HepG2 (cell line): ENCODE data around the gene MRPL20. TPM values are rescaled to one million over a fixed set of nuclear protein-coding genes. Genes with fewer than 3 reads are reported as not detected.
A peak's percentile ranks its signal among the peaks of the same experiment; 100 is the strongest.

ENCODE experiments used
- GLI4 ChIP-seq: sonication (generic); formaldehyde crosslinking; IDR thresholded peaks from 2 replicates; pipeline ENCODE4 v1.5.1; 2020; ENCODE audit warnings: missing genetic modification reagents, mild to moderate bottlenecking, moderate library complexity, borderline replicate concordance
- HNF4A ChIP-seq: sonication (generic); formaldehyde crosslinking; IDR thresholded peaks from 2 replicates; pipeline ENCODE4 v1.4.0; 2020; ENCODE audit warnings: missing genetic modification reagents
- HNRNPK ChIP-seq: fragments of 200-400 bp; formaldehyde crosslinking; IDR thresholded peaks from 2 replicates; pipeline ENCODE4 v1.6.1; 2018; ENCODE audit warnings: low read length, low read depth, moderate library complexity, mild to moderate bottlenecking; ENCODE audit not compliant: poor library complexity, severe bottlenecking
- KLF6 ChIP-seq: IDR thresholded peaks from 2 replicates; pipeline ENCODE4 v1.8.0; 2016; ENCODE audit warnings: missing biosample characterization, missing genetic modification reagents
- NPAS2 ChIP-seq: sonication (generic); formaldehyde crosslinking; IDR thresholded peaks from 2 replicates; pipeline ENCODE4 v1.8.0; 2022; ENCODE audit warnings: mild to moderate bottlenecking, missing genetic modification reagents, borderline replicate concordance
- NR1H2 ChIP-seq: sonication (generic); formaldehyde crosslinking; IDR thresholded peaks from 2 replicates; pipeline ENCODE4 v1.8.1; 2022; ENCODE audit warnings: low read depth, missing genetic modification reagents, borderline replicate concordance
- SP2 ChIP-seq: sonication (generic); formaldehyde crosslinking; IDR thresholded peaks from 2 replicates; pipeline ENCODE4 v1.5.1; 2020; ENCODE audit warnings: mild to moderate bottlenecking, missing genetic modification reagents
- TBP ChIP-seq: sonication (generic); formaldehyde crosslinking; IDR thresholded peaks from 2 replicates; pipeline ENCODE4 v1.5.0; 2020; ENCODE audit warnings: missing genetic modification reagents
- TBX3 ChIP-seq: fragments of 450-650 bp; IDR thresholded peaks from 2 replicates; pipeline ENCODE4 v1.6.1; 2017; ENCODE audit warnings: antibody characterized with exemption, mild to moderate bottlenecking, inconsistent platforms, borderline replicate concordance
- ZBTB21 ChIP-seq: sonication (generic); formaldehyde crosslinking; IDR thresholded peaks from 2 replicates; pipeline ENCODE4 v1.4.0; 2020; ENCODE audit warnings: missing genetic modification reagents
- ZIK1 ChIP-seq: sonication (generic); formaldehyde crosslinking; IDR thresholded peaks from 2 replicates; pipeline ENCODE4 v1.5.0; 2020; ENCODE audit warnings: mild to moderate bottlenecking, low read depth, missing genetic modification reagents, borderline replicate concordance
- ZMYM2 ChIP-seq: sonication (generic); formaldehyde crosslinking; IDR thresholded peaks from 2 replicates; pipeline ENCODE4 v1.8.0; 2022; ENCODE audit warnings: mild to moderate bottlenecking, missing genetic modification reagents
- ZNF143 ChIP-seq: sonication (generic); formaldehyde crosslinking; IDR thresholded peaks from 2 replicates; pipeline ENCODE4 v1.4.0; 2020; ENCODE audit warnings: missing genetic modification reagents
- ZNF160 ChIP-seq: sonication (generic); formaldehyde crosslinking; IDR thresholded peaks from 2 replicates; pipeline ENCODE4 v1.8.0; 2022; ENCODE audit warnings: mild to moderate bottlenecking, inconsistent platforms, missing genetic modification reagents
- ZNF451 ChIP-seq: sonication (generic); formaldehyde crosslinking; IDR thresholded peaks from 2 replicates; pipeline ENCODE4 v1.5.0; 2020; ENCODE audit warnings: mild to moderate bottlenecking, missing genetic modification reagents
- ZNF556 ChIP-seq: sonication (generic); formaldehyde crosslinking; IDR thresholded peaks from 2 replicates; pipeline ENCODE4 v1.4.0; 2020; ENCODE audit warnings: mild to moderate bottlenecking, missing genetic modification reagents, borderline replicate concordance
- ZNF614 ChIP-seq: IDR thresholded peaks from 2 replicates; pipeline ENCODE4 v1.6.1; 2018; ENCODE audit warnings: missing biosample characterization, missing genetic modification reagents, inconsistent platforms, borderline replicate concordance
- ZNF703 ChIP-seq: sonication (generic); formaldehyde crosslinking; IDR thresholded peaks from 2 replicates; pipeline ENCODE4 v1.5.1; 2020; ENCODE audit warnings: missing genetic modification reagents, mild to moderate bottlenecking, moderate library complexity, borderline replicate concordance
- ZNF777 ChIP-seq: sonication (generic); formaldehyde crosslinking; IDR thresholded peaks from 2 replicates; pipeline ENCODE4 v1.4.0; 2020; ENCODE audit warnings: missing genetic modification reagents
- polyA plus RNA-seq, 8 experiments: library from polyadenylated mRNA; depleted of rRNA in 3 of 8; stranded (reverse) in 7 of 8; unstranded in 1 of 8; fragments of >200 nt; fragmentation: Illumina TruSeq in 4 of 8; extraction: Trizol in 4 of 8; gene quantifications; 2 replicates each; pipeline versions ENCODE4 v1.2.1 to v1.2.3, GENCODE V29; 2011 to 2016; ENCODE audit warnings: low read depth in 4 of 8, missing spikeins in 1 of 8, mixed read lengths in 1 of 8; ENCODE audit not compliant: insufficient read depth in 1 of 8
- total RNA-seq, 5 experiments: library from RNA; depleted of rRNA; stranded (reverse); fragments of >200 nt; fragmentation: Illumina TruSeq; extraction: Trizol; gene quantifications; 2 replicates each; pipeline ENCODE4 v1.2.3, GENCODE V29; 2016; ENCODE audit warnings: low read depth in 1 of 5
- TF ChIP-seq, protein P1 (sequence below): sonication (generic); formaldehyde crosslinking; IDR thresholded peaks from 2 replicates; pipeline ENCODE4 v1.8.0; 2022; ENCODE audit warnings: mild to moderate bottlenecking, missing genetic modification reagents, moderate library complexity
- TF ChIP-seq, protein P2 (sequence below): sonication (generic); formaldehyde crosslinking; IDR thresholded peaks from 2 replicates; pipeline ENCODE4 v1.4.0; 2020; ENCODE audit warnings: mild to moderate bottlenecking, missing genetic modification reagents
- TF ChIP-seq, protein P3 (sequence below): IDR thresholded peaks from 2 replicates; pipeline ENCODE4 v1.6.1; 2016; ENCODE audit warnings: missing compliant biosample characterization, missing genetic modification reagents, borderline replicate concordance
- TF ChIP-seq, protein P4 (sequence below): sonication (generic); formaldehyde crosslinking; IDR thresholded peaks from 2 replicates; pipeline ENCODE4 v1.8.1; 2022; ENCODE audit warnings: low read depth, mild to moderate bottlenecking, missing genetic modification reagents
- TF ChIP-seq, protein P5 (sequence below): sonication (generic); formaldehyde crosslinking; IDR thresholded peaks from 2 replicates; pipeline ENCODE4 v1.4.0; 2020; ENCODE audit warnings: mild to moderate bottlenecking, missing genetic modification reagents

The MRPL20 gene
- total and polyA plus RNA-seq, 2 of the 13 experiments (the other 11 are each of a cell fraction or from before 2014, with no cell fraction given), result 59.2 to 127 TPM

DNA sequence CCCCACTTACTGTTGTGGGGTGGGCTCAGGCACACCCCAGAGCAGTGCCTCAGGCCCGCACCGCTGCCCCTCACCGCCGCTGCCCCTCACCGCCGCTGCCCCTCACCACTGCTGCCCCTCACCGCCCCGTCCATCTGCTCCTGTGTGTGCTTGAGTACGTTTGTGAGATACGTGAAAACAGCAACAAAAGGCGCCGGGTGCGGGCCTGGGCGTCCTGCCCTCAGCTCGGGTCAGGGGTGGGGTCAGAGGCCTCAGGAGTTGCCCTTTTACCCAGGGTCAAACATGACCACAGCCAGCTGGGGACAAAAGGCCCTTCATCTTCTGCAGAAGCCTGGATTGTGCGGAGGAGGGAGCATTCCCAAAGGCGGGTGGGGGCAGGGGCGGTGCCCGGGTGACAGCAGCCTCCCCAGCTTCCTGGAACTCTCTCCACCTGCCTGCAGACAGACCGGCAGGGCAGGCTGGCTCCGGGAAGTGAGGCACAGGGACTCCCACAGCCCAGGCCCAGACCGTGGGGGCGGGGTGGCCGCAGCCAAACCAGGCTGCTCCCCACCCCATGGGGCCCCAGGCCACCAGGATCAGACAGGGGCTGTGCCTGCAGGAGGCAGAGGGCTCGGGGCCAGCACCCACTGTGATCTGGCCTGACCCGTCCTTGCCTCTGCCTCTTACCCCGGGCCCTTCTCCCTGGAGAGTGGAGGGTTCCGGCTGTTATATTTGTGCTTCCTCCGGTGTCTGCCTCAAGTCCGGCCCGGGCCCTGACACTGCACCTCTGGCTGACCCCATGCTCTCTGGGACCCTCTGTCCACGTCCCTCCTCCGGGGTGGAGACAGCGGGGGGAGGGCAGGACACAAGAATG, 26.1 kb upstream of the MRPL20 start (continued):
- TF ChIP-seq ZBTB21 (CRISPR knock-in tag) (no peak), ZNF143 (CRISPR knock-in tag) (no peak), ZNF451 (peak; percentile 81), NR1H2 (CRISPR knock-in tag) (no peak), ZNF703 (CRISPR knock-in tag) (peak; percentile 27; the same call in 1 of the 2 replicates), TBX3 (no peak), HNRNPK (peak; percentile 44), ZIK1 (peak; percentile 47; the same call in 1 of the 2 replicates), TBP (no peak), KLF6 (CRISPR knock-in tag) (peak; percentile 74; the same call in 1 of the 2 replicates), SP2 (CRISPR knock-in tag) (0 out of 2 replicates have a peak, but pooled peaks have one; percentile 44), ZNF160 (CRISPR knock-in tag) (no peak), NPAS2 (no peak), ZNF556 (no peak; the same call in 1 of the 2 replicates), HNF4A (CRISPR knock-in tag) (peak; percentile 85), GLI4 (CRISPR knock-in tag) (no peak), ZMYM2 (no peak), ZNF777 (CRISPR knock-in tag) (peak; percentile 67), ZNF614 (peak; percentile 91)
- TF ChIP-seq, protein P1, sequence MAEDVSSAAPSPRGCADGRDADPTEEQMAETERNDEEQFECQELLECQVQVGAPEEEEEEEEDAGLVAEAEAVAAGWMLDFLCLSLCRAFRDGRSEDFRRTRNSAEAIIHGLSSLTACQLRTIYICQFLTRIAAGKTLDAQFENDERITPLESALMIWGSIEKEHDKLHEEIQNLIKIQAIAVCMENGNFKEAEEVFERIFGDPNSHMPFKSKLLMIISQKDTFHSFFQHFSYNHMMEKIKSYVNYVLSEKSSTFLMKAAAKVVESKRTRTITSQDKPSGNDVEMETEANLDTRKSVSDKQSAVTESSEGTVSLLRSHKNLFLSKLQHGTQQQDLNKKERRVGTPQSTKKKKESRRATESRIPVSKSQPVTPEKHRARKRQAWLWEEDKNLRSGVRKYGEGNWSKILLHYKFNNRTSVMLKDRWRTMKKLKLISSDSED, result no peak
- TF ChIP-seq, protein P2, sequence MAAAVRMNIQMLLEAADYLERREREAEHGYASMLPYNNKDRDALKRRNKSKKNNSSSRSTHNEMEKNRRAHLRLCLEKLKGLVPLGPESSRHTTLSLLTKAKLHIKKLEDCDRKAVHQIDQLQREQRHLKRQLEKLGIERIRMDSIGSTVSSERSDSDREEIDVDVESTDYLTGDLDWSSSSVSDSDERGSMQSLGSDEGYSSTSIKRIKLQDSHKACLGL, result no peak; the same call in 1 of the 2 replicates
- TF ChIP-seq, protein P3, sequence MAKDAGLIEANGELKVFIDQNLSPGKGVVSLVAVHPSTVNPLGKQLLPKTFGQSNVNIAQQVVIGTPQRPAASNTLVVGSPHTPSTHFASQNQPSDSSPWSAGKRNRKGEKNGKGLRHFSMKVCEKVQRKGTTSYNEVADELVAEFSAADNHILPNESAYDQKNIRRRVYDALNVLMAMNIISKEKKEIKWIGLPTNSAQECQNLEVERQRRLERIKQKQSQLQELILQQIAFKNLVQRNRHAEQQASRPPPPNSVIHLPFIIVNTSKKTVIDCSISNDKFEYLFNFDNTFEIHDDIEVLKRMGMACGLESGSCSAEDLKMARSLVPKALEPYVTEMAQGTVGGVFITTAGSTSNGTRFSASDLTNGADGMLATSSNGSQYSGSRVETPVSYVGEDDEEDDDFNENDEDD (CRISPR knock-in tag), result no peak; the same call in 1 of the 2 replicates
- TF ChIP-seq, protein P4, sequence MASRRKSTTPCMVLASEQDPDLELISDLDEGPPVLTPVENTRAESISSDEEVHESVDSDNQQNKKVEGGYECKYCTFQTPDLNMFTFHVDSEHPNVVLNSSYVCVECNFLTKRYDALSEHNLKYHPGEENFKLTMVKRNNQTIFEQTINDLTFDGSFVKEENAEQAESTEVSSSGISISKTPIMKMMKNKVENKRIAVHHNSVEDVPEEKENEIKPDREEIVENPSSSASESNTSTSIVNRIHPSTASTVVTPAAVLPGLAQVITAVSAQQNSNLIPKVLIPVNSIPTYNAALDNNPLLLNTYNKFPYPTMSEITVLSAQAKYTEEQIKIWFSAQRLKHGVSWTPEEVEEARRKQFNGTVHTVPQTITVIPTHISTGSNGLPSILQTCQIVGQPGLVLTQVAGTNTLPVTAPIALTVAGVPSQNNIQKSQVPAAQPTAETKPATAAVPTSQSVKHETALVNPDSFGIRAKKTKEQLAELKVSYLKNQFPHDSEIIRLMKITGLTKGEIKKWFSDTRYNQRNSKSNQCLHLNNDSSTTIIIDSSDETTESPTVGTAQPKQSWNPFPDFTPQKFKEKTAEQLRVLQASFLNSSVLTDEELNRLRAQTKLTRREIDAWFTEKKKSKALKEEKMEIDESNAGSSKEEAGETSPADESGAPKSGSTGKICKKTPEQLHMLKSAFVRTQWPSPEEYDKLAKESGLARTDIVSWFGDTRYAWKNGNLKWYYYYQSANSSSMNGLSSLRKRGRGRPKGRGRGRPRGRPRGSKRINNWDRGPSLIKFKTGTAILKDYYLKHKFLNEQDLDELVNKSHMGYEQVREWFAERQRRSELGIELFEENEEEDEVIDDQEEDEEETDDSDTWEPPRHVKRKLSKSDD (CRISPR knock-in tag), result no peak
- TF ChIP-seq, protein P5, sequence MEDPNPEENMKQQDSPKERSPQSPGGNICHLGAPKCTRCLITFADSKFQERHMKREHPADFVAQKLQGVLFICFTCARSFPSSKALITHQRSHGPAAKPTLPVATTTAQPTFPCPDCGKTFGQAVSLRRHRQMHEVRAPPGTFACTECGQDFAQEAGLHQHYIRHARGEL (CRISPR knock-in tag), result 0 out of 2 replicates have a peak, but pooled peaks have one; percentile 44
